ENCODE data around the gene CFAP43.
"Not testable (repeated sequence)": the region's sequence is repeated elsewhere in the genome, so short reads cannot be mapped to it uniquely, and the experiment has no call there.

CFAP43 gene

GRCh38 chr10:104251443-104251842 lies 19.3 kb upstream of the CFAP43 start:
- WGBS = 93% methylated on average over 4 of the region's 6 CpGs
- H3K27me3 ChIP-seq (ENCODE audit: control insufficient read depth in 1 of 2, insufficient read depth in 1 of 2, low read length in 2 of 2) = no peaks in the 10 kb centered on the region
- no peak overlapping the region for H3K14ac ChIP-seq (ENCODE audit: low read length in 2 of 2)
- no peak overlapping the region for H3K4me3 ChIP-seq (ENCODE audit: insufficient read depth in 1 of 2, low read depth in 1 of 2, low read length in 2 of 2)
- peaks cover 0 to 6% of the 10 kb centered on the region in 2 experiments for H3K36me3 ChIP-seq (ENCODE audit: control insufficient read depth in 1 of 2, insufficient read depth in 2 of 2, low read depth in 1 of 2, low read length in 2 of 2)
- H4K91ac ChIP-seq (ENCODE audit: low read length) = no peak overlapping the region
- H2AK5ac ChIP-seq (ENCODE audit: low read length, severe bottlenecking) = no peak overlapping the region
- H3K4me1 ChIP-seq (ENCODE audit: control insufficient read depth, insufficient read depth, low read depth, low read length) = peaks cover 2% of the 10 kb centered on the region
- no peak overlapping the region for H2BK120ac ChIP-seq (ENCODE audit: low read depth, low read length)
- no peak overlapping the region for H2BK5ac ChIP-seq (ENCODE audit: low read depth, low read length, poor library complexity, severe bottlenecking)
- H2AFZ ChIP-seq (ENCODE audit: low read depth, low read length) = no peak overlapping the region
- no peak overlapping the region for H3K23ac ChIP-seq (ENCODE audit: low read length in 2 of 2)
- no peak overlapping the region for H2BK12ac ChIP-seq (ENCODE audit: low read length in 2 of 2)
- no peak overlapping the region for H2BK15ac ChIP-seq (ENCODE audit: low read depth, poor library complexity, severe bottlenecking)
- no peak overlapping the region for H3K4ac ChIP-seq (ENCODE audit: low read depth in 1 of 2, low read length in 2 of 2)
- no peak overlapping the region for H4K8ac ChIP-seq (ENCODE audit: low read length)
- no peak overlapping the region for H3K27ac ChIP-seq (ENCODE audit: low read length, poor library complexity, severe bottlenecking)
- no peak overlapping the region for H3K18ac ChIP-seq (ENCODE audit: low read depth in 1 of 2, low read length in 2 of 2)
- no peaks in the 10 kb centered on the region for H3K79me1 ChIP-seq (replicated peaks; ENCODE audit: low read length, poor library complexity, severe bottlenecking)
- no peak overlapping the region for H3K9ac ChIP-seq (ENCODE audit: low read length)
- H3K9me3 ChIP-seq (ENCODE audit: control insufficient read depth, low read length) = no peaks in the 10 kb centered on the region
- no peak for DNase-seq
- H3K4me2 ChIP-seq (ENCODE audit: low read length, poor library complexity, severe bottlenecking) = no peak overlapping the region

- no peaks in the 10 kb centered on the region for H3K27me3 ChIP-seq (ENCODE audit: control insufficient read depth in 1 of 2, insufficient read depth in 1 of 2, low read length in 2 of 2)
- H3K18ac ChIP-seq (ENCODE audit: low read depth in 1 of 2, low read length in 2 of 2) = no peak overlapping the region
- no peak overlapping the region for H2AFZ ChIP-seq (ENCODE audit: low read depth, low read length)
- no peak overlapping the region for H3K4me3 ChIP-seq (ENCODE audit: insufficient read depth in 1 of 2, low read depth in 1 of 2, low read length in 2 of 2)
- H2BK15ac ChIP-seq (ENCODE audit: low read depth, poor library complexity, severe bottlenecking) = no peak overlapping the region
- no peak for DNase-seq
- WGBS = 87% methylated on average over 1 of the region's 1 CpG
- H2BK5ac ChIP-seq (ENCODE audit: low read depth, low read length, poor library complexity, severe bottlenecking) = no peak overlapping the region
- no peak overlapping the region for H2BK12ac ChIP-seq (ENCODE audit: low read length in 2 of 2)
- H3K4me2 ChIP-seq (ENCODE audit: low read length, poor library complexity, severe bottlenecking) = no peak overlapping the region
- H2BK120ac ChIP-seq (ENCODE audit: low read depth, low read length) = no peak overlapping the region
- H3K4me1 ChIP-seq (ENCODE audit: control insufficient read depth, insufficient read depth, low read depth, low read length) = peaks cover 2% of the 10 kb centered on the region
- no peaks in the 10 kb centered on the region for H3K79me1 ChIP-seq (replicated peaks; ENCODE audit: low read length, poor library complexity, severe bottlenecking)
- no peak overlapping the region for H4K8ac ChIP-seq (ENCODE audit: low read length)
- H3K36me3 ChIP-seq (ENCODE audit: control insufficient read depth in 1 of 2, insufficient read depth in 2 of 2, low read depth in 1 of 2, low read length in 2 of 2) = no peaks in the 10 kb centered on the region
- H3K4ac ChIP-seq (ENCODE audit: low read depth in 1 of 2, low read length in 2 of 2) = no peak overlapping the region
- H3K9ac ChIP-seq (ENCODE audit: low read length) = no peak overlapping the region
- H3K27ac ChIP-seq (ENCODE audit: low read length, poor library complexity, severe bottlenecking) = no peak overlapping the region
- H3K9me3 ChIP-seq (ENCODE audit: control insufficient read depth, low read length) = no peaks in the 10 kb centered on the region
- no peak overlapping the region for H2AK5ac ChIP-seq (ENCODE audit: low read length, severe bottlenecking)
- no peak overlapping the region for H4K91ac ChIP-seq (ENCODE audit: low read length)
- H3K23ac ChIP-seq (ENCODE audit: low read length in 2 of 2) = no peak overlapping the region
- H3K14ac ChIP-seq (ENCODE audit: low read length in 2 of 2) = no peak overlapping the region
Measured at GRCh38 chr10:104250371-104250770, 18.2 kb upstream of the CFAP43 start.

GRCh38 chr10:104248931-104249330 lies 16.8 kb upstream of the CFAP43 start:
- not testable (repeated sequence) for H3K4me2 ChIP-seq (ENCODE audit: low read length, poor library complexity, severe bottlenecking); H2BK120ac ChIP-seq (ENCODE audit: low read depth, low read length); H2BK5ac ChIP-seq (ENCODE audit: low read depth, low read length, poor library complexity, severe bottlenecking); H3K4me3 ChIP-seq (ENCODE audit: insufficient read depth in 1 of 2, low read depth in 1 of 2, low read length in 2 of 2); H3K18ac ChIP-seq (ENCODE audit: low read depth in 1 of 2, low read length in 2 of 2); H4K8ac ChIP-seq (ENCODE audit: low read length); H2BK12ac ChIP-seq (ENCODE audit: low read length in 2 of 2); H3K36me3 ChIP-seq (ENCODE audit: control insufficient read depth in 1 of 2, insufficient read depth in 2 of 2, low read depth in 1 of 2, low read length in 2 of 2); H2AFZ ChIP-seq (ENCODE audit: low read depth, low read length); H2BK15ac ChIP-seq (ENCODE audit: low read depth, poor library complexity, severe bottlenecking); H3K79me1 ChIP-seq (replicated peaks; ENCODE audit: low read length, poor library complexity, severe bottlenecking); H3K9me3 ChIP-seq (ENCODE audit: control insufficient read depth, low read length); H3K4ac ChIP-seq (ENCODE audit: low read depth in 1 of 2, low read length in 2 of 2); H3K27ac ChIP-seq (ENCODE audit: low read length, poor library complexity, severe bottlenecking); DNase-seq; H3K9ac ChIP-seq (ENCODE audit: low read length); H3K4me1 ChIP-seq (ENCODE audit: control insufficient read depth, insufficient read depth, low read depth, low read length); H3K23ac ChIP-seq (ENCODE audit: low read length in 2 of 2); H2AK5ac ChIP-seq (ENCODE audit: low read length, severe bottlenecking); H3K27me3 ChIP-seq (ENCODE audit: control insufficient read depth in 1 of 2, insufficient read depth in 1 of 2, low read length in 2 of 2); H3K14ac ChIP-seq (ENCODE audit: low read length in 2 of 2); H4K91ac ChIP-seq (ENCODE audit: low read length)
- 82% methylated on average over 11 of the region's 11 CpGs for WGBS

GRCh38 chr10:104247513-104248146 lies 15.5 kb upstream of the CFAP43 start:
- H3K4me3 ChIP-seq (ENCODE audit: insufficient read depth in 1 of 2, low read depth in 1 of 2, low read length in 2 of 2) = peak overlapping the region in 1 of 2 experiments; percentile 38
- no peaks in the 10 kb centered on the region for H3K36me3 ChIP-seq (ENCODE audit: control insufficient read depth in 1 of 2, insufficient read depth in 2 of 2, low read depth in 1 of 2, low read length in 2 of 2)
- no peaks in the 10 kb centered on the region for H3K4me1 ChIP-seq (ENCODE audit: control insufficient read depth, insufficient read depth, low read depth, low read length)
- 100% methylated on average over 2 of the region's 3 CpGs for WGBS
- no peak overlapping the region for H2AFZ ChIP-seq (ENCODE audit: low read depth, low read length)
- no peak overlapping the region for H2BK12ac ChIP-seq (ENCODE audit: low read length in 2 of 2)
- no peak overlapping the region for H4K8ac ChIP-seq (ENCODE audit: low read length)
- DNase-seq = no peak
- H2BK120ac ChIP-seq (ENCODE audit: low read depth, low read length) = no peak overlapping the region
- no peak overlapping the region for H3K4me2 ChIP-seq (ENCODE audit: low read length, poor library complexity, severe bottlenecking)
- H4K91ac ChIP-seq (ENCODE audit: low read length) = no peak overlapping the region
- no peak overlapping the region for H3K4ac ChIP-seq (ENCODE audit: low read depth in 1 of 2, low read length in 2 of 2)
- no peak overlapping the region for H3K27ac ChIP-seq (ENCODE audit: low read length, poor library complexity, severe bottlenecking)
- peak overlapping the region; percentile 75 for H3K9ac ChIP-seq (ENCODE audit: low read length)
- no peaks in the 10 kb centered on the region for H3K79me1 ChIP-seq (replicated peaks; ENCODE audit: low read length, poor library complexity, severe bottlenecking)
- H2BK15ac ChIP-seq (ENCODE audit: low read depth, poor library complexity, severe bottlenecking) = no peak overlapping the region
- no peak overlapping the region for H3K14ac ChIP-seq (ENCODE audit: low read length in 2 of 2)
- no peak overlapping the region for H3K23ac ChIP-seq (ENCODE audit: low read length in 2 of 2)
- no peaks in the 10 kb centered on the region for H3K9me3 ChIP-seq (ENCODE audit: control insufficient read depth, low read length)
- H3K18ac ChIP-seq (ENCODE audit: low read depth in 1 of 2, low read length in 2 of 2) = no peak overlapping the region
- H2AK5ac ChIP-seq (ENCODE audit: low read length, severe bottlenecking) = no peak overlapping the region
- H2BK5ac ChIP-seq (ENCODE audit: low read depth, low read length, poor library complexity, severe bottlenecking) = no peak overlapping the region
- no peaks in the 10 kb centered on the region for H3K27me3 ChIP-seq (ENCODE audit: control insufficient read depth in 1 of 2, insufficient read depth in 1 of 2, low read length in 2 of 2)
